Naive thymus-derived CD4-positive, alpha-beta T cell (primary cell): ENCODE data around the gene VCX3B. TPM values are rescaled to one million over a fixed set of nuclear protein-coding genes. Genes with fewer than 3 reads are reported as not detected.
"Not testable (repeated sequence)": the region's sequence is repeated elsewhere in the genome, so short reads cannot be mapped to it uniquely, and the experiment has no call there.

Experiments
- ATAC-seq: fragments of 150-1000 bp; cut with Tn5 transposase; 2 replicates; pipeline ENCODE4 v1.10.0; 2021; ENCODE audit warnings: mild to moderate bottlenecking, moderate library complexity
- CTCF ChIA-PET: fragments of 350-600 bp; sonication (Branson Sonifier 250); formaldehyde crosslinking; loops from one replicate; lab custom pipeline; 2021; ENCODE audit warnings: antibody characterized with exemption; lab: Charles Lee
- POLR2A ChIA-PET: fragments of 350-600 bp; sonication (Branson Sonifier 250); formaldehyde crosslinking; loops from one replicate; lab custom pipeline; 2021; ENCODE audit warnings: antibody characterized with exemption, inconsistent platforms; lab: Charles Lee
- DNase-seq, 9 donors: peaks; one replicate each; pipeline versions ENCODE4 v3.0.0 to v3.0.0-alpha.2; 2020 to 2022; ENCODE audit warnings: mixed read lengths in 1 of 9
- H3K27ac ChIP-seq: one replicate; pipeline ENCODE4 v1.7.0; 2013; ENCODE audit warnings: mild to moderate bottlenecking, low read depth, low read length, moderate library complexity
- H3K27me3 ChIP-seq, 2 donors: one replicate each; pipeline ENCODE4 v1.7.0; 2013; ENCODE audit warnings: low read length in 2 of 2, mild to moderate bottlenecking in 2 of 2, moderate library complexity in 2 of 2; ENCODE audit not compliant: control insufficient read depth in 2 of 2, insufficient read depth in 2 of 2
- H3K36me3 ChIP-seq, 3 experiments: 1 replicate in 2 of 3; 2 replicates in 1 of 3; pipeline ENCODE4 v1.7.0; 2013; ENCODE audit warnings: low read length in 3 of 3, mild to moderate bottlenecking in 3 of 3, moderate library complexity in 1 of 3; ENCODE audit not compliant: insufficient read depth in 3 of 3, control insufficient read depth in 2 of 3
- H3K4me1 ChIP-seq, 2 donors: one replicate each; pipeline ENCODE4 v1.7.0; 2013; ENCODE audit warnings: low read length in 2 of 2, mild to moderate bottlenecking in 2 of 2, moderate library complexity in 1 of 2; ENCODE audit not compliant: control insufficient read depth in 2 of 2, insufficient read depth in 2 of 2
- H3K4me3 ChIP-seq: 2 replicates; pipeline ENCODE4 v1.7.0; 2013; ENCODE audit warnings: mild to moderate bottlenecking, low read length
- H3K9me3 ChIP-seq, 3 experiments: 1 replicate in 2 of 3; 2 replicates in 1 of 3; pipeline ENCODE4 v1.7.0; 2013; ENCODE audit warnings: low read length in 3 of 3; ENCODE audit not compliant: control insufficient read depth in 2 of 3
- H3K27ac Mint-ChIP-seq, 9 donors: one replicate each; pipeline ENCODE4 v1.8.0; 2020 to 2022; ENCODE audit warnings: mixed read lengths in 9 of 9, mild to moderate bottlenecking in 8 of 9, moderate library complexity in 5 of 9, inconsistent platforms in 2 of 9
- H3K27me3 Mint-ChIP-seq, 5 donors: one replicate each; pipeline ENCODE4 v1.8.0; 2021 to 2022; ENCODE audit warnings: mixed read lengths in 5 of 5, mild to moderate bottlenecking in 1 of 5
- H3K36me3 Mint-ChIP-seq, 5 donors: one replicate each; pipeline ENCODE4 v1.8.0; 2020 to 2022; ENCODE audit warnings: mixed read lengths in 5 of 5, mild to moderate bottlenecking in 3 of 5, inconsistent platforms in 1 of 5
- H3K4me1 Mint-ChIP-seq, 7 donors: one replicate each; pipeline ENCODE4 v1.8.0; 2020 to 2022; ENCODE audit warnings: mixed read lengths in 7 of 7, mild to moderate bottlenecking in 3 of 7, inconsistent platforms in 1 of 7
- H3K4me3 Mint-ChIP-seq, 10 donors: one replicate each; pipeline ENCODE4 v1.8.0; 2020 to 2022; ENCODE audit warnings: mild to moderate bottlenecking in 10 of 10, mixed read lengths in 10 of 10, moderate library complexity in 6 of 10, inconsistent platforms in 2 of 10
- H3K9me3 Mint-ChIP-seq, 11 donors: one replicate each; pipeline ENCODE4 v1.8.0; 2020 to 2022; ENCODE audit warnings: mixed read lengths in 11 of 11, mild to moderate bottlenecking in 4 of 11, inconsistent platforms in 1 of 11, moderate library complexity in 1 of 11
- intact Hi-C, 2 donors: fragments of 100-400 bp; cut with micrococcal nuclease; formaldehyde crosslinking; loops; one replicate each; pipeline ENCODE4 v1.15.1; 2023
- polyA plus RNA-seq, 2 donors: library from polyadenylated mRNA; unstranded; fragments of 300-500 nt; fragmentation: Illumina TruSeq; gene quantifications; one replicate each; pipeline ENCODE4 v1.2.3, GENCODE V29; 2021
- total RNA-seq, 6 experiments: library from RNA in 5 of 6; stranded (reverse) in 5 of 6; gene quantifications; 1 replicate in 5 of 6; 2 replicates in 1 of 6; pipeline ENCODE4 v1.2.3 and lab custom pipeline; 2021 to 2026

The VCX3B gene
- not detected for total RNA-seq
- not detected for polyA plus RNA-seq
- not detected for total RNA-seq (lab: John Stamatoyannopoulos, UW)

GRCh38 chrX:8464530-8464929, at the start of gene VCX3B:
Gene VCX3B, plus strand, starts transcription at chrX:8464830. Its CDS starts 621 bp downstream, at chrX:8465451.
- H3K27ac Mint-ChIP-seq, H3K4me3 ChIP-seq, H3K4me1 ChIP-seq, POLR2A ChIA-PET, H3K27ac ChIP-seq, H3K4me3 Mint-ChIP-seq, ATAC-seq, H3K36me3 ChIP-seq, H3K9me3 ChIP-seq, H3K9me3 Mint-ChIP-seq, DNase-seq, H3K27me3 ChIP-seq, CTCF ChIA-PET, H3K36me3 Mint-ChIP-seq, intact Hi-C loops, H3K4me1 Mint-ChIP-seq, H3K27me3 Mint-ChIP-seq: not testable (repeated sequence)

GRCh38 chrX:8418301-8418700, 46.3 kb upstream of the VCX3B start:
- Mint-ChIP-seq H3K27ac (no peak overlapping the region), H3K4me1 (no peaks in the 10 kb centered on the region), H3K4me3 (no peak overlapping the region), H3K36me3 (no peaks in the 10 kb centered on the region), H3K9me3 (peaks cover 0 to 22% (median 8%) of the 10 kb centered on the region in 11 donors), H3K27me3 (no peaks in the 10 kb centered on the region)
- H3K27ac ChIP-seq, result no peak overlapping the region
- no peaks in the 10 kb centered on the region for H3K27me3 ChIP-seq
- no peaks in the 10 kb centered on the region for H3K9me3 ChIP-seq
- H3K36me3 ChIP-seq, result no peaks in the 10 kb centered on the region
- intact Hi-C loops, result no loop called here
- no peak for ATAC-seq
- POLR2A ChIA-PET, result no interaction called here
- no peak overlapping the region for H3K4me3 ChIP-seq
- CTCF ChIA-PET, result no interaction called here
- no peaks in the 10 kb centered on the region for H3K4me1 ChIP-seq
- no peak for DNase-seq

GRCh38 chrX:8424912-8425311, 39.7 kb upstream of the VCX3B start:
- H3K4me1 Mint-ChIP-seq, result no peaks in the 10 kb centered on the region
- no peaks in the 10 kb centered on the region for H3K27me3 ChIP-seq
- H3K36me3 Mint-ChIP-seq, result no peaks in the 10 kb centered on the region
- CTCF ChIA-PET, result no interaction called here
- no peak overlapping the region for H3K4me3 ChIP-seq
- intact Hi-C loops, result no loop called here
- ATAC-seq (no peak), DNase-seq (no peak)
- H3K9me3 Mint-ChIP-seq, result peaks cover 0 to 24% (median 6%) of the 10 kb centered on the region in 11 donors
- POLR2A ChIA-PET, result no interaction called here
- no peak overlapping the region for H3K4me3 Mint-ChIP-seq
- no peaks in the 10 kb centered on the region for H3K4me1 ChIP-seq
- H3K9me3 ChIP-seq, result peaks cover 0 to 4% (median 0%) of the 10 kb centered on the region in 3 experiments
- H3K27ac Mint-ChIP-seq, result no peak overlapping the region
- no peak overlapping the region for H3K27ac ChIP-seq
- H3K36me3 ChIP-seq, result no peaks in the 10 kb centered on the region
- H3K27me3 Mint-ChIP-seq, result no peaks in the 10 kb centered on the region

GRCh38 chrX:8429692-8430249, 34.9 kb upstream of the VCX3B start:
- H3K4me3 ChIP-seq, result no peak overlapping the region
- H3K27ac ChIP-seq, result no peak overlapping the region
- no peaks in the 10 kb centered on the region for H3K27me3 ChIP-seq
- Mint-ChIP-seq H3K4me1 (no peaks in the 10 kb centered on the region), H3K27me3 (peaks cover 0 to 5% (median 0%) of the 10 kb centered on the region in 5 donors), H3K36me3 (no peaks in the 10 kb centered on the region), H3K27ac (no peak overlapping the region), H3K4me3 (no peak overlapping the region), H3K9me3 (peaks cover 0 to 15% (median 3%) of the 10 kb centered on the region in 11 donors)
- ATAC-seq (no peak), DNase-seq (no peak)
- no peaks in the 10 kb centered on the region for H3K4me1 ChIP-seq
- H3K9me3 ChIP-seq, result peaks cover 0 to 4% (median 0%) of the 10 kb centered on the region in 3 experiments
- ChIA-PET CTCF (no interaction called here), POLR2A (interaction anchor here (0.5 kb wide), 1 partner anchor 229 kb away, joined by 3 read pairs; no protein-coding TSS in a partner anchor)
- H3K36me3 ChIP-seq, result no peaks in the 10 kb centered on the region
- intact Hi-C loops, result no loop called here

GRCh38 chrX:8430444-8430843, 34.2 kb upstream of the VCX3B start:
- ATAC-seq, result no peak
- no peaks in the 10 kb centered on the region for H3K4me1 ChIP-seq
- H3K36me3 ChIP-seq, result no peaks in the 10 kb centered on the region
- Mint-ChIP-seq H3K27me3 (peaks cover 0 to 5% (median 0%) of the 10 kb centered on the region in 5 donors), H3K27ac (no peak overlapping the region), H3K9me3 (peaks cover 0 to 9% (median 2%) of the 10 kb centered on the region in 11 donors), H3K4me3 (no peak overlapping the region), H3K4me1 (no peaks in the 10 kb centered on the region), H3K36me3 (no peaks in the 10 kb centered on the region)
- no peak overlapping the region for H3K4me3 ChIP-seq
- peaks cover 0 to 4% (median 0%) of the 10 kb centered on the region in 3 experiments for H3K9me3 ChIP-seq
- ChIA-PET CTCF (no interaction called here), POLR2A (no interaction called here)
- DNase-seq, result no peak
- H3K27ac ChIP-seq, result no peak overlapping the region
- H3K27me3 ChIP-seq, result no peaks in the 10 kb centered on the region
- intact Hi-C loops, result no loop called here

GRCh38 chrX:8432396-8432795, 32.2 kb upstream of the VCX3B start:
- POLR2A ChIA-PET, result no interaction called here
- H3K4me1 ChIP-seq, result no peaks in the 10 kb centered on the region
- ATAC-seq (no peak), DNase-seq (no peak)
- Mint-ChIP-seq H3K4me1 (no peaks in the 10 kb centered on the region), H3K36me3 (no peaks in the 10 kb centered on the region), H3K27me3 (peaks cover 0 to 5% (median 0%) of the 10 kb centered on the region in 5 donors), H3K9me3 (peaks cover 0 to 10% (median 3%) of the 10 kb centered on the region in 11 donors), H3K4me3 (no peak overlapping the region), H3K27ac (no peak overlapping the region)
- intact Hi-C loops, result no loop called here
- H3K27me3 ChIP-seq, result no peaks in the 10 kb centered on the region
- H3K27ac ChIP-seq, result no peak overlapping the region
- H3K36me3 ChIP-seq, result no peaks in the 10 kb centered on the region
- CTCF ChIA-PET, result no interaction called here
- no peaks in the 10 kb centered on the region for H3K9me3 ChIP-seq
- no peak overlapping the region for H3K4me3 ChIP-seq
